ENCODE results near the gene FXYD1. TPM values are rescaled to one million over a fixed set of nuclear protein-coding genes. Genes with fewer than 3 reads are reported as not detected.

Gene FXYD1
- polyA plus RNA-seq, 2 of the 4 experiments (the other 2 are of a cell fraction) = not detected

DNA sequence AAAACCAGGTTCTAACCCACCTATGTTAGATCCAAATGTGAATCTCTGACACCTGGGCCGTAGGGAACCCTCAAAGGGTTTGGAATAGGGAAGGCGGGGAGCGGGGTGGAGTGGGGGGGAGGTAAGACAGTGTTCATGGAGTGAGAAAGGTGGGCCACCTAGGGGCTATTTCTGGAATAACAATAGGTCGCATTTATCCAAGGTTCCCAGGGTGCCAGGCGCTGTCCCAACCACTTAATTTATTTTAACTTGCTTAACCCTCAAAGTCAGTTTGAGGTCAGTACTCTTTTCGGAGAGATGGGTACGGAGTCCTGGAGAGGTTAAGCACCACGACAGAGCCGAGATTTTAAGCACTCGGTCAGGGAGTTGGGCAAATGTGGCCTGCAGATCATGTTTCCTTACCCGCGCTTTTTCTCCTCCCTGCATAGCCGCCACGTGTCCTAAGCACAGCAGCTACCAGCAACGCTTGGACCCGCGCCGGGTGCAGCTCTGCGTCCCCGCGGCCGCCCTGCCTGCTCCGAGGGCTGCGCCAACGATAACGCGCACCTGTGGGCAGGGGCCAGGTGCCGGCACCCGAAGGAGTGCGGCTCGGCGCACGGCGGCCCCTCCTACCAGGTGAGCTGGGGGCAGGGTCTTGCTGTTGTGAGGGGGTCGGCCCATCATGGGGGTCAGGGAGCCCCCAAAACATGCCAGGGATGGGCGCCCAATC, 48.0 kb upstream of the FXYD1 start (continued):
- TF ChIP-seq RAD21 (conservative IDR thresholded peaks at IDR 0.05 in 1 of 2, IDR thresholded peaks at IDR 0.05 in 1 of 2) = peak; percentile 88 to 97
- TF ChIP-seq, protein P1, sequence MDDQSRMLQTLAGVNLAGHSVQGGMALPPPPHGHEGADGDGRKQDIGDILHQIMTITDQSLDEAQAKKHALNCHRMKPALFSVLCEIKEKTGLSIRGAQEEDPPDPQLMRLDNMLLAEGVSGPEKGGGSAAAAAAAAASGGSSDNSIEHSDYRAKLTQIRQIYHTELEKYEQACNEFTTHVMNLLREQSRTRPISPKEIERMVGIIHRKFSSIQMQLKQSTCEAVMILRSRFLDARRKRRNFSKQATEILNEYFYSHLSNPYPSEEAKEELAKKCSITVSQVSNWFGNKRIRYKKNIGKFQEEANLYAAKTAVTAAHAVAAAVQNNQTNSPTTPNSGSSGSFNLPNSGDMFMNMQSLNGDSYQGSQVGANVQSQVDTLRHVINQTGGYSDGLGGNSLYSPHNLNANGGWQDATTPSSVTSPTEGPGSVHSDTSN (IDR thresholded peaks at IDR 0.05) = no peak
- TF ChIP-seq, protein P2, sequence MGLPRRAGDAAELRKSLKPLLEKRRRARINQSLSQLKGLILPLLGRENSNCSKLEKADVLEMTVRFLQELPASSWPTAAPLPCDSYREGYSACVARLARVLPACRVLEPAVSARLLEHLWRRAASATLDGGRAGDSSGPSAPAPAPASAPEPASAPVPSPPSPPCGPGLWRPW (IDR thresholded peaks at IDR 0.05) = no peak
- TF ChIP-seq POLR2A (IDR thresholded peaks at IDR 0.05; ENCODE audit: low read length) = no peak
- TF ChIP-seq, protein P3, sequence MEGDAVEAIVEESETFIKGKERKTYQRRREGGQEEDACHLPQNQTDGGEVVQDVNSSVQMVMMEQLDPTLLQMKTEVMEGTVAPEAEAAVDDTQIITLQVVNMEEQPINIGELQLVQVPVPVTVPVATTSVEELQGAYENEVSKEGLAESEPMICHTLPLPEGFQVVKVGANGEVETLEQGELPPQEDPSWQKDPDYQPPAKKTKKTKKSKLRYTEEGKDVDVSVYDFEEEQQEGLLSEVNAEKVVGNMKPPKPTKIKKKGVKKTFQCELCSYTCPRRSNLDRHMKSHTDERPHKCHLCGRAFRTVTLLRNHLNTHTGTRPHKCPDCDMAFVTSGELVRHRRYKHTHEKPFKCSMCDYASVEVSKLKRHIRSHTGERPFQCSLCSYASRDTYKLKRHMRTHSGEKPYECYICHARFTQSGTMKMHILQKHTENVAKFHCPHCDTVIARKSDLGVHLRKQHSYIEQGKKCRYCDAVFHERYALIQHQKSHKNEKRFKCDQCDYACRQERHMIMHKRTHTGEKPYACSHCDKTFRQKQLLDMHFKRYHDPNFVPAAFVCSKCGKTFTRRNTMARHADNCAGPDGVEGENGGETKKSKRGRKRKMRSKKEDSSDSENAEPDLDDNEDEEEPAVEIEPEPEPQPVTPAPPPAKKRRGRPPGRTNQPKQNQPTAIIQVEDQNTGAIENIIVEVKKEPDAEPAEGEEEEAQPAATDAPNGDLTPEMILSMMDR (IDR thresholded peaks at IDR 0.05) = peak; percentile 95
- no peak for TF ChIP-seq CHD2 (IDR thresholded peaks at IDR 0.05; ENCODE audit: low read length, partially characterized antibody)
- no peak for TF ChIP-seq TP53 (CRISPR knock-in tag; IDR thresholded peaks at IDR 0.05)
- no peak for TF ChIP-seq HOXB5 (CRISPR knock-in tag; IDR thresholded peaks at IDR 0.05)
- TF ChIP-seq CHD4 (IDR thresholded peaks at IDR 0.05; ENCODE audit: borderline replicate concordance) = no peak
- peak; percentile 89 for TF ChIP-seq SMC3 (IDR thresholded peaks at IDR 0.05)
- TF ChIP-seq ZC3H11A (IDR thresholded peaks at IDR 0.05) = no peak
- TF ChIP-seq TFCP2L1 (CRISPR knock-in tag; IDR thresholded peaks at IDR 0.05) = no peak
- TF ChIP-seq NPAS2 (CRISPR knock-in tag; IDR thresholded peaks at IDR 0.05; ENCODE audit: borderline replicate concordance) = no peak
- no peak for TF ChIP-seq FOSL2 (IDR thresholded peaks at IDR 0.05)
- TF ChIP-seq FOSL2 (CRISPR knock-in tag; IDR thresholded peaks at IDR 0.05) = no peak
- no peak for TF ChIP-seq RNF2 (IDR thresholded peaks at IDR 0.05; ENCODE audit: borderline replicate concordance, low read depth)
- no peak for TF ChIP-seq JUN (IDR thresholded peaks at IDR 0.05)
- TF ChIP-seq HOXB13 (CRISPR knock-in tag; IDR thresholded peaks at IDR 0.05; ENCODE audit: low read depth) = no peak
- TF ChIP-seq FOSB (CRISPR knock-in tag; IDR thresholded peaks at IDR 0.05) = no peak
- no peak for TF ChIP-seq BHLHE40 (IDR thresholded peaks at IDR 0.05; ENCODE audit: low read depth, low read length)
- TF ChIP-seq, protein P4, sequence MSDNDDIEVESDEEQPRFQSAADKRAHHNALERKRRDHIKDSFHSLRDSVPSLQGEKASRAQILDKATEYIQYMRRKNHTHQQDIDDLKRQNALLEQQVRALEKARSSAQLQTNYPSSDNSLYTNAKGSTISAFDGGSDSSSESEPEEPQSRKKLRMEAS (IDR thresholded peaks at IDR 0.05) = peak; percentile 61; the same call in 1 of the 2 replicates
- no peak for TF ChIP-seq EHMT2 (IDR thresholded peaks at IDR 0.05; ENCODE audit: low read depth)
- no peak for TF ChIP-seq HEYL (CRISPR knock-in tag; IDR thresholded peaks at IDR 0.05)
- no peak for TF ChIP-seq ZSCAN20 (CRISPR knock-in tag; IDR thresholded peaks at IDR 0.05)
- TF ChIP-seq KDM1A (IDR thresholded peaks at IDR 0.05; ENCODE audit: low read depth) = no peak
- no peak for TF ChIP-seq MYC (IDR thresholded peaks at IDR 0.05; ENCODE audit: borderline replicate concordance, low read length)
- no peak for TF ChIP-seq NR3C1 (IDR thresholded peaks at IDR 0.05)

DNA sequence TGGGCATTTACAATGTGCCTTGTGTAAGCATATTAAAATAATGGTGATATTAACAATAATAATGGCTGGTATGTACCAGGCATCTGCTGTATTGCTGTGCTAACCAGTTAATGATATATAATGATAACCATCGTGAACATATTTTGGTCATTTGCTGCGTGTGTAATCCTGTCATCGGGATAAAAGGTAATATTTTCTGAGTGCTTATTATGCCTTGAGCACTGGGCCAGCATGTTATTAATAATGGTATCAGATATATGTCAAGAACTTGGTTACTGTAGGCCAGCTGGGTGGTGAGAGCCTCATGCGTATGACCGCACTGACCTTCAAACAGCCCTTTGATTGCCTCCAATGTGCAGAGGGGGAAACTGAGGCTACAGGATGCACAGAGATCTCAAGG, 45.2 kb upstream of the FXYD1 start:
- DNase-seq (ENCODE audit: low read depth in 1 of 2, low spot score in 1 of 2) = no peak
- WGBS (ENCODE audit: missing lambda C conversion rate) = 83% methylated on average over 5 of the region's 5 CpGs
- H3K27ac ChIP-seq = no peak overlapping the region
- ChIA-PET POLR2A (no interaction called here), CTCF (interaction anchor here (1.0 to 5.2 kb wide), 9 partner anchors 7 to 334 kb away, joined by 3 to 69 read pairs (median 38); partner anchors contain the start of gene FXYD5)
- H3K4me2 ChIP-seq = no peak overlapping the region
- H3K4me1 ChIP-seq = peaks cover 8% of the 10 kb centered on the region; the same call in 2 of the 3 replicates
- H3K9me3 ChIP-seq = no peaks in the 10 kb centered on the region
- no peak for FAIRE-seq
- H3K4me3 ChIP-seq = no peak overlapping the region
- no peak for ATAC-seq
- no peak for TF ChIP-seq CEBPB (IDR thresholded peaks at IDR 0.05)
- no peak for TF ChIP-seq NFE2L2 (conservative IDR thresholded peaks at IDR 0.05; ENCODE audit: low read length)
- TF ChIP-seq, protein P1 (IDR thresholded peaks at IDR 0.05) = no peak
- TF ChIP-seq MYC (IDR thresholded peaks at IDR 0.05; ENCODE audit: borderline replicate concordance, low read length) = no peak
- no peak for TF ChIP-seq ESRRA (IDR thresholded peaks at IDR 0.05; ENCODE audit: borderline replicate concordance, low read length)
- TF ChIP-seq TFCP2L1 (CRISPR knock-in tag; IDR thresholded peaks at IDR 0.05) = no peak
- TF ChIP-seq, protein P5, sequence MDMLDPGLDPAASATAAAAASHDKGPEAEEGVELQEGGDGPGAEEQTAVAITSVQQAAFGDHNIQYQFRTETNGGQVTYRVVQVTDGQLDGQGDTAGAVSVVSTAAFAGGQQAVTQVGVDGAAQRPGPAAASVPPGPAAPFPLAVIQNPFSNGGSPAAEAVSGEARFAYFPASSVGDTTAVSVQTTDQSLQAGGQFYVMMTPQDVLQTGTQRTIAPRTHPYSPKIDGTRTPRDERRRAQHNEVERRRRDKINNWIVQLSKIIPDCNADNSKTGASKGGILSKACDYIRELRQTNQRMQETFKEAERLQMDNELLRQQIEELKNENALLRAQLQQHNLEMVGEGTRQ (IDR thresholded peaks at IDR 0.05) = no peak
- TF ChIP-seq HOXB13 (CRISPR knock-in tag; IDR thresholded peaks at IDR 0.05; ENCODE audit: low read depth) = no peak
- no peak for TF ChIP-seq JUN (IDR thresholded peaks at IDR 0.05)
- TF ChIP-seq, protein P6, sequence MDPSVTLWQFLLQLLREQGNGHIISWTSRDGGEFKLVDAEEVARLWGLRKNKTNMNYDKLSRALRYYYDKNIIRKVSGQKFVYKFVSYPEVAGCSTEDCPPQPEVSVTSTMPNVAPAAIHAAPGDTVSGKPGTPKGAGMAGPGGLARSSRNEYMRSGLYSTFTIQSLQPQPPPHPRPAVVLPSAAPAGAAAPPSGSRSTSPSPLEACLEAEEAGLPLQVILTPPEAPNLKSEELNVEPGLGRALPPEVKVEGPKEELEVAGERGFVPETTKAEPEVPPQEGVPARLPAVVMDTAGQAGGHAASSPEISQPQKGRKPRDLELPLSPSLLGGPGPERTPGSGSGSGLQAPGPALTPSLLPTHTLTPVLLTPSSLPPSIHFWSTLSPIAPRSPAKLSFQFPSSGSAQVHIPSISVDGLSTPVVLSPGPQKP (IDR thresholded peaks at IDR 0.05; ENCODE audit: low read depth, low read length) = no peak
- no peak for TF ChIP-seq PHF8 (IDR thresholded peaks at IDR 0.05; ENCODE audit: borderline replicate concordance, low read depth)
- TF ChIP-seq RCOR1 (IDR thresholded peaks at IDR 0.05; ENCODE audit: low read depth, low read length) = no peak
- TF ChIP-seq HOXB5 (CRISPR knock-in tag; IDR thresholded peaks at IDR 0.05) = no peak
- TF ChIP-seq HEYL (CRISPR knock-in tag; IDR thresholded peaks at IDR 0.05) = no peak

Measured in A549 (cell line).